NCI-H774 (cell line): ENCODE results near the gene NRXN3.

Source experiments
- DNase-seq: peaks from one replicate; lab custom pipeline; 2025; lab: John Stamatoyannopoulos, UW

The NRXN3 gene

DNA sequence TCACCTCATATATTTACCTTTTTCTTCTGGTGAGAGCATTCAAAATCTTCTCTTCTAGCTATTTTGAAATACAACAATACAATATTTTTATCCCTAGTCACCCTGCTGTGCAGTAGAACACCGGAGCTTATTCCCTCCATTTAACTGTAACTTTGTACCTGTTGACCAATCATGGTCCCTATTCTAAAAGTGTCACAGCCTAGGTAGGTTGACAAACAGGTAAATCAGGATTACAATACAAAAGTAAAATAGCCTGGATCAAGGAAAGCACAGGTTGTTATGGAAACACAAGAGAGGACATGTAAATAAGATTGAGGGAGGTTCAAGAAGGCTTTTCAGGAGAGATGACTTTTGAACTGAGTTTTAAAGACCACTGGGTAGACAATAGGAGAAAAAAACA, 1370.2 kb downstream of the NRXN3 start:
- DNase-seq = no peak

DNA sequence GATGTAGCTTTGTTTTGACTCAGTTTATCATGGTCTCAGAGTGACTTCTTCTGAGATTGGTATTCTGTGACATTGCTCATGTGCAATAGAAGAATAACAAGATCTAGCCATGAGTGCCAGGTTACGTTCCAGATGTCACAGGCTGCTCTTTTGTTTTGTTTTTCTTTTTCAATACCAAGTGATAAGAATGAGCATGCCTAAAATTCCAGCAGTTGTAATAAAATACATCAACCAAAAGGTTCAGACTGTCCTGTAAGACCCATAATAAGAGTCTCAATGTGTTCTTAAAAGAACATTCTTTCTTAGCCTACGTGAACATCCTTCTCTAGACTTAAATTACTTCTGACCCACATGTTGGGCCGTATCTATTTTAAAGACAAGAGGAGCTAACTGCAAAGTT, 1371.9 kb downstream of the NRXN3 start:
- DNase-seq = no peak

DNA sequence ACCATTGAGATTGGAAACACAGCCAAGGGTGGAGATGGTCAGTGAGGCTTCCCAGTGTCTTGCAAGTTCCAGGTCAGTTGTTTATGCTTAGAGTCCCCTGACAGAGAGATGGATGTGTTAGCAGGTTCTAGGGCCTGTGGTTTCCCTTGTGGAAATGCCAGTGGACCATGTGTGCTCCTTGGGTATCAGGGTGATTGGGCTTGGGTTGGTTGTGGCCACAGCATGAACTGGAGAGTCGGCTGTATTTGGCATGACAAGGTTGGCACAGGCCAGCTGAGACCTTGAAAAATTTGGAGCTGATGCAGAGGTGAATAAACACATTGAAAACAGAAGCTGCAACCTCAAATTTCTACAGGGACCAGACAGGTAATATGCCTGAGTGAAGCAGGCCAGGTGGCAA, 1373.2 kb downstream of the NRXN3 start:
- DNase-seq = no peak

DNA sequence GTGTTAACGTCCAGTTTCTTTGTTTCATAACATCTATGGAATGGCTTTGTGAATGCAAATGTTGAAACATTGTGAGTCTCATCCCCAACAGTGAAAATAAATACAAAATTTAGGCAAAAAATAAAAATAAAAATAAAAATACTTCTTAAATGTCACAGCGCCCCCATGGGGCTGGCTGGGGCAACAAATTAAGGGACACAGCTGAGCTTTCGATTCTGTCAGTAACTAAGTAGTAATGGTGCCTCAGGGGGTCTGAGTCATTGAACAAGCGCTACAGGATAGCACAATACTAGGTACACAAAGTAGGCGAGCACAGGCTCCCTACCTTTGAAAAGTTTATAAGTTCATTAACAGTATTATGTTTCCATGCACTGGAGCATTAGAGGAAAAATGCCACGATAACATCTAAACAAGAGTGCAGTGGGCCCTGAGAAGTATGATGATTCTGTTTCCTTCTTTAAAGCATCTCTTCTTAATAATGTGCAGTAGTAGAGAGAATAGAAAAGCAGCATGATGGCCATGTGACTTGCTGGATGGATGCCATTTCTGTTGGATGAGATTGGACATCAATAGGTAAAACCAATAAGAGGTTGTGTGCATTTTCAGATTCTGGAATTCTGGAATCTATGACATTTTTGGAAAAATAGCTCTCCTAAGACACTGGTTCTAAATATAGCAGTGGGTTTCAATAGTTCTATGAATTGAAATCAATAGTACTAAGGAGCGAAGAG, 1374.0 kb downstream of the NRXN3 start:
- DNase-seq = no peak

DNA sequence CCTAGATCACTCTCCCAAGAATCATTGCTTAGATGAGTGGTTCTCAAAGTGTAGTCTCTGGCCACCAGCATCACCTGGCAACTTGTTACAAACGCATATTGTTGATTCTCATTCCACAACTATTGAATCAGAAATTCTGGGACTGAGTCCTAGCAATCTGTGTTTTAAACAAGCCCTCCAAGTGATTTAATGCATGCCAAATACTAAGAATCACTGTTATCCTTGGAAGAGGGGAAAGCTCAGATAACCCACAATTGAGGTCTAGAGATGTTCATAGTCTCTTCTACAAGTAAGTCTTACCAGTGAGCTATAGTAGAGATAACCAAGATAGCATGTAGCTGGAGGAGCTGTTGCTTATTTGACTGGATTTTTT, 1374.5 kb downstream of the NRXN3 start:
- DNase-seq = no peak

DNA sequence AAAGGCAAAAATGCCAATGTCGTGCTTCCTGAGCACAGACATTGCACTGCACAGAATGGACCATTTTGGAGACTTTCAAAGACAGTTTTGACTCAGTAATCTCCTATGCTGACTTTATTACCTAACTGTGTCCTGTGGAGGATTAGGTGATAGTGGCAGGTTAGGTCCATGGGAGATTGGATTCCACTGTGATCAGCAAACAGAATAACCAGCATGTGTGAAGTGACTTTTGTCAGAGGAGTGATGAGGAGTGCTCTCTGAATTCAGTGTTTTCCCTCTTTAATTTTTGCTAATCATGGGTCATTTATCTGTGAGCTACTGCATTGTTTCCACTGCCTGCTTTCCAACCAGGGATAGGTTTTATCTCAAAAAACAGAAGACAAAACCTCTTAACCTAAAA, 1378.7 kb downstream of the NRXN3 start:
- no peak for DNase-seq

DNA sequence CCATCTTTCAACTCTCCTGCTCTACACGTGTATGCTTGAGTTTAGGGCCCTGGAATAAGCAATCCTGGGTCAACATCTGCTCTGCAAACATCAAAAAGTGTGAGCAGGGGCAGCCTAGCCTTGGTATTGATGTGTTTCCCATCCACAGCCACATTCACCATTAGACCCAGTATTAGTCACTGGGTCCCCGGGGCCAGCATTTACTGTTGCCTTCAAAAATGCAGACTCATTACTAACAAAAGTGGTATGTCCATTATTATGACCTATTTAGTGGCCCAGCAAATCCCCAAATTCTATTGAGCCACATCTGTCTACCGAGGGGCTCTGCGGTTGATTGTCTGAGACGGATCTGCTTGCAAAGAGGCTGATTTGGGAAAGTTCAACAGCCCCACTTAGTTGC, 1379.3 kb downstream of the NRXN3 start:
- no peak for DNase-seq

DNA sequence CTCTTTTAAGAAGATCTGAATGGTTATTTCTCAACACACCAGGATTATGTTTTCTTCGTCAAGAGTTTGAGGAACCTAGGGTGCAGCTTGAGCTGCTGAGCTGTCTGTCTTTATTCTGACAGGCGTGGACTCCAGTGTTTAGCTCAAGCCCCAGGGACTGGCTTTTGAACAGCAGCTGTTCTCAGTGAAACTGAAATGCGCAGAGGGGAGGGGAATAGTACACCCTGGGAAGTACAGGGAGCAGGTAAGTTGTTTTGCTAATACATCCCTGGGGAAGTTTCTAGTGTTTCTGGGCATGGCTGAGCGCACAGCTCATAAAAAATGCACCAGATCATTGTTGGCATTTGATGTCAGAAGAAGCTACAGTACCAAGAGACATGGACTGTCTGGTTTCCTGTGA, 1381.3 kb downstream of the NRXN3 start:
- no peak for DNase-seq

DNA sequence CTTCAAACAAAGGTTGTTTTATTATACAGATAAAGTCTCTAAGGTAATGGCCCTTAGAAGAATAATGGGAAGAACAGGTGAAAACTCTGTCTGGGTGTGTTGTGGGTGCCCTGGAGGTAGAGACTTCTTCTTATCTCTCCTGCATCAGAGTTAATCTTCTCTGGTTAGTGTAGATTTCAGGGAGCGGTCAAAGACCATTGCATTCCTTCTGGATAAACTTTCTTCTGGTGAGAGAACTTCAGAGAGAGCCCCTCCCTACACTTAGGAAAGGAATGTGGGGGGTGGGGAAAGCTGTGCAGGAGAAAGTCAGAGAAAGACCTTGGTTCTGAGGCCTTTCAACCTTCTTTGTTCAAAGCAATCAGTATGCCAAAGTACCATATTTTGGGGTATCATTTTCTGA, 1382.6 kb downstream of the NRXN3 start:
- no peak for DNase-seq

DNA sequence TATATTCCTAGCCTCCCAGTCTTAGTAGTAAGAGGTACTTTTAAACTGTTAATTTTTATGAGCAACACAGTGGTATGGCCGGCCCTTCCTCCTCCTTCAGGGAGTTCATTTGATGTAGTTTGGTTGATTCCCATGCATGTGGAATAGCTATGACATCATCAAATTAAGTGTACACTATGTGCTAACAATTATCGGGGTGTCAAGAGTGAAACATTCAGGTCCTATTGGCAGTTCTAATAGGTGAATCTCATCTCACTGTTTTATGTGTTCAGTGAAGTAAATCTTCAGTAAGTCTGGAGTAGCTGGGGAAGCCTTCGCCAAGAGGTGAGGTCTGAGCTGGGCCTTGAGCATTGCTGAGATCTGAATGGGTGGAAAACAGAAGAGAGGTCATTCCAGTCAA, 1384.6 kb downstream of the NRXN3 start:
- DNase-seq = no peak

DNA sequence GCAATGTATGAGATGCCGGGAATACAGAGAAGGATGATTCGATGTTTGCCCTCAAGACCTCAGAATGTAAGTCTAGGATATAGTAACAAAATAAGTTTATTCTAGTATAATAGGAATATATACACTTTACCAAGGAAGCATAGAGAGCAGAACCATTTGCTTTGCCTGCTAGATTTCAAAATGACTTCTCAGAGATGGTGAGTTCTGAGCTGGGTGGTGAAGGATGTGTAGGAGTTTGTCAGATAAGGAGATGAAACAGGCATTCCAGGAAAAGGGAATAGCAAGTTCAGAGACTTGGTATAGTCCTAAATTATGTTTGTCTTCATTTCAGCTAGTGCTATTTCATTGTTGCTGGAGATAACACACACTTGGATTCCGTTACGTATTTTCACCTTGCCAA, 1385.3 kb downstream of the NRXN3 start:
- no peak for DNase-seq

DNA sequence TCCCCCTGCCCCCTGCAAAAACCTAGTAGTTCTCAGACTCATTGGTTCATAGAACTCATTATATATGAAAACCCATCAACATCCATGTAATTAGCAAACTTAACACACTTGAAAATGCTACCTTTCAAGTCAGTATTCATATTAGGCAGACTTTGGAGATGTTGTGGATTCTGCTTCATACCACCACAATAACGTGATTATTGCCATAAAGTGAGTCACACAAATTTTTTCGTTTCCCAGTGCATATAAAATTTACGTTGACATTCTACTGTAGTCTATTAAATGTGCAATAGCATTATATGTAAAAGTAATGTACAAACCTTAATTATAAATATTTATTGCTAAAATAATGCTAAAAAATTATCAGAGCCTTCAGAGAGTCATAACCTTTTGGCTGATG, 1387.1 kb downstream of the NRXN3 start:
- DNase-seq = no peak

DNA sequence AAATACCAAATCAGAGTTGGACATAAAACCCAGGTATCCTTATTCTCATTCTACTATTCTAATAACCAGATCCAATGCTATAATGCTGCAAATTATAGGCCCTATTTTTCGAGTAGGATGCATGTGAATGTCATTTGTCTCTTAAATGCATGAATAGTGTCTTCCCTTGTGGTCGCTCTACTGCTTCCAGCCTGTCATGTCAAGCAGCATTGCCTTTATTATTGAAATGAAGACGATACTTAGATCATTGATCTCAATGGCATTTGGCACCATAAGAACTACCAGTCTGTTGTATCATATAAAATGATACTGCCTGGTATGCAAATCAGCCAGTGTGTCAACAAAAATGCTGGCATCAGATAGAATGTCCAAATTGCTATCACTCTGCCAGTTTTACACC, 1392.0 kb downstream of the NRXN3 start:
- DNase-seq = no peak

DNA sequence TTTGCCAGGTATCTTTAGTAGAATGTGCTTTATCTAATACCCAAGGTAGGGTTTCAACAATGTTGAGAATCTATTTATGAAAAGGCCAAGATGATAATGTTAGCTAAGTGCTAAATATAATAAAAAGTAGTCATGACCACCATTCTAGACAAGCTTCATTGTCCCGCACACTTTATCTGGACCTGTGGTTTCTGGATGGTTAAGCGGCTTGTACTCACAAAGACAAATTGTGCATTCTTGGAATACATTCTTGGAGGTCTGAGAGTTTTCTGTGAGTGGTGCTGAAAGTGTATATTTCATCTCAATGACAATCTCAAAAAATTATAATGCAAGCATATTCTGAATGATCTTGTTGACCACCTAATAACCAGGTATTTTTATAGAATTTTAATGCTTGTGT, 1394.2 kb downstream of the NRXN3 start:
- no peak for DNase-seq

DNA sequence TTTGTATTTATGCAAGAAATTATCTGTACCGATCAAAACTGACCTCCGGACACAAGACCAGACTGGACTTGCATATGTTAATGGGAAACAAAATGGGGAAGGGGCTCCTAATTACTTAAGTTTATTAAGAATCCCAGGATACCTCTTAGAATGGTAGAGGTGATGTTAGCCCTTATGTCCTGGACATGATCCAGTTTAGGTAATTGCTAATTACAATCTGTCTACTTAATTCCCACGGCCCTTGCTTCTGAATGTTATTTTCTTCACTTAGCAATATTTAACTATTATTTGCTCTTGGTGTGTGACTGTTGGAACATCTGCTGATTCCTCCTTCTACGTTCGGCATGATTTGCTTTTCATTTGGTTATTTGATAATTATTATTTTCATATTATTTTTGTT, 1397.1 kb downstream of the NRXN3 start:
- DNase-seq = no peak

DNA sequence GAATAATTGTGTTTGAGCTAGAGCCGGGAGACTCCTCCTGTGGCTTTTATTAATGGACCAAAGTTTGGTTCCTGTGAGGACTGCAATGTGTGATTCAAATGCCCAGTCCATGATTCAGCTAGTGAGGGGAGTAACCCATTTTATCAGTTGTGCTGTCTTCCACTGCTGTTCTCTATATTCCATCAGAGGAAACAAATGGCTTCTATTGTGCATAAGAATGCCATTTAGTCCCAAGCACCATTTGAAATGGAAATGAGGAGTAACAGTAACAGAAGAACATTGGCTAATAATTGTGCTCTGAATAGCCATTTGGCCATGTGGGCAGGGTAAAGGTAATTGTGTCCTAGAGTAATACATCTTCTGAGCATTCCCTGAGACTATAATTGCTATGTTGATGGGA, 1398.4 kb downstream of the NRXN3 start:
- DNase-seq = no peak

DNA sequence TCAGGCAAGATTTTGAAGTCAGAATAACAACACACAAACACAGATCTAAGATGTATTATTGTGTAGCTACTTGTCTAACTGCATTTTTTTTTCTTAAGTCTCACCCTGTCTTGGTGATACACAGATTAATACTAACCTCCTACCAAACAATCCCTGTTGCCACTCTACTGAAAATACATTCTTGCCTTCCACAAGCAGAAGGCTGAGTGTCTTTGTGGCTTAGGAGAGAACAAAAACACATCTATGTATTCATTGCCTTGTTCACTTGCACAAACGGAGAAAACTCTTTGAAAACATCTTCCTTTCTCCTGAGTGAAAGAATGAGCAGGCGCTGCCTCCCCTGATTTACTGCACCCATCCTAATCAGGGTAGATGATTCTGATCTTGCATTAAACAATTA, 1398.9 kb downstream of the NRXN3 start:
- DNase-seq = no peak

DNA sequence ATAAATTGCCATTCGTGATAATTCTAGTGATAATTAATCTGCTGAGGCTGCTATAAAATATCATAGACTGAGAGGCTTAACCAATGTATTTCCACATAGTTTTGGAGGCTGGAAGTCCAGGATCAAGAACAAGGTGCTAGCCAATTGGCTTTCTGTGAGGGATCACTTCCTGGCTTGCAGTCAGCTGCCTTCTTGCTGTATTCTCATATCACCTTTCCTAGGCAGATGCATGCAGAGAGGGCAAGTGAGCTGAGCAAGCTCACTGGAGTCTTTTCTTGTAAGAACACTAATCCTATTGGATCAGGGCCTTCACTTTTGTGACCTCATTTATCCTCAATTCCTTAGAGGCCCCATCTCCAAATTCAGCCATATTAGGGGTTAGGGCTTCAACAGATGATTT, 1400.5 kb downstream of the NRXN3 start:
- DNase-seq = no peak

DNA sequence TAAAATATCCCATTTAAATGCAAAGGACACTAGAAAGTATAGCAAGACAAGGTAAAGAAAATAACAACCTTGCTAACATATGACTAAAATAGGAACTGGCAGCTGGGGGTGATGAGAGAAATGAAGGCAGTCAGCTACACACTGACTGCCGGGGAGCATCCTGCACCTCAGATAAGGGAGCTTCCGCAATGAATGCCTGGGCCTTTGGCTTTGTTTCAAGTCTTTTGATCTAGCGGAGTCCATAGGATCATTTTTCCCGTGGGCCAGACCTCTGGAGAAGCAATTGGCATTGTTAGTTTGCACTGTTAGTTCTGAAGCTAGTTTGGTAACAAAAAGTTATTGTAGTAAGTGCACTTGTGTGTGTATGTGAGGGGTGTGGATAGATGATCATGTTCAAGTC, 1401.2 kb downstream of the NRXN3 start:
- DNase-seq = no peak

DNA sequence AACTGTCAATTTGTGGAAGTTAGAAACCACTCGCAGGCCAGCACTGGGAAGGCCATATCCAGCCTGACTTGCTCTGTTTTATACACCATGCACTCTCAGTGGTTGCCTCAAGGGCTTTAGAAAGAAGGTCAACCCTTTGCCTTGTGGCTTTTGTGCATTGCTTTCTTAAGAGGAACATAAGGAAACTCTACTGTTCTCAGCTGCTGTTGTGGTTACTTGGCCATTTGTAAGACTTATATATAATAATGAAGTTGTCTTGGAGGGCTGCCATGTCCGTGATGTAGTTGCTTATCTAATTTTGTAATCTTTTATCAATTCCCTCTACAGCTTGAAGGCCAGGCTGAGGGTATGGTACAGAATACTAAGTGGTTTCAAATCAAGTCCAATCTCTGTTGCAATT, 1403.3 kb downstream of the NRXN3 start:
- DNase-seq = no peak

DNA sequence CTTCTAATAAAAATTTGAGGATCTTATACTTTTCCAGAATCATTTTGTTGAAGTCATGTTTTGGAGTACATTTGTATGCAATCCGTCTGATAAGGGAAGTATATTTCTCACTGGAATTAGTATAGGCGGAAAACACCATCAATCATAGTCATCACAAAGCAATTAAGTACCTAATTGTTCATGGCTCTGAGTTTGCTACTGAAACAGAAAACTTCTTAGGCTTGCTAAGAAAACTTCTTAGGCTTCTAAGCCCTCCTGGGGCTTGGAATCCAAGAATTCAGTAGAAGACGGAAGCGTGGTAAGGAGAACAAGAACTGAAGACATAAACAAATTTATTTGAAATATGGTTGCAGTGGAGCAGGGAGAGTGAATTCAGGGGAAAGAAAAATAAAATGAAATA, 1404.9 kb downstream of the NRXN3 start:
- DNase-seq = no peak

DNA sequence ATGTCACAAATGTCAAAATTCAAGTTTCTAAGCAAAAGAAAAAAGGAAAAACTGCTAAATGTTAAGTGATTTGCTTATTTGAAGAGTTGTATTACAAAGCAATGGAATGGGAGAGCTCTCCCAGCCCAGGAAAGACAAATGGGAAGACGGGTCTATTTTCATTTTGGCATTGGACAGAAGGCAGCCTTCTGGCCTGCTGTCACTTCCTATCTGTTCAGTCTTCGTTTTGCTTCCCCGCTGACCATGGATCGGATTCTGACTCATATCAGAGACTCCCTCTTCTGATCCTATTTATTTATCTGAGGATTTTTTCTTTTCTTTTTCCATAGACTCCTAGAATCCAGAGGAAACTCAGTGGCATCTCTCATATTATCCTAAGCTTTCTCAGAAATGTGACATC, 1406.3 kb downstream of the NRXN3 start:
- no peak for DNase-seq

DNA sequence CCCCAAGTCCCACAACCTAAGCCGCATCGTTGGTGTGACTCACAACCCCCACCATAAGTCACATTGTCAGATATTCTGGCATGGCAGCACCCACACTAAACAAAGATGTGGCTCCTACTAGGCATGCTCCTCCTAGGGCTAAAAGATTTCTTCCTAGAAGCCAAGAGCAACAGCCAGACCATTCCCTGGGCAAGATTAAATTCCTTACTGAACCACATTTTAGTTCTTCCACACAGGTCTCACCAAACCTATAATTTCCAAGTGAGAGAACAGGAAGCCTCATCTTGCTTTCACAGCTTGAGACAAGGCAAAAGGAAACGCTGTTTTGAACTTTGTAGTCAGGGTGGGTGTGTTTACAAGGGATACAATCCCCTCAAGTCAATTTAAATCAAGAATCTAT, 1408.3 kb downstream of the NRXN3 start:
- DNase-seq = no peak

DNA sequence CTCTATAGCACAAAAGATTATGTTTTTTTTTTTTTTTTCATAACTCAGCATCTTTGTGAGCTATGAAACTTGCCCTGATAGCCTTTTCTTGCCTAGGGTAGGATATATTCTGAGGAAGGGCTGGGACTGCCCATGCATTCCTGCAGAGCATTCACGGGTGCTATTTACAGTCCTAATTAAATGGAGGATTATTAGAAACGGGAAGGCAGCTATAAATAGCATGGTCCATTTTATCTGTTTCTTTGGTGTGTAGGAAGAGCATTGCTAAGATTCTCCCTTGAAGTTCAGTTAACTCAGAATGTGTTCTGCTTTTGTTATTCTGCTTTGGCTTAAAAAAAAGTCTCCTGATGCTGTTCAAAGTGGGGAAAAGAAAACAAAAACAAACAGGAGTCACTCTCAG, 1410.2 kb downstream of the NRXN3 start:
- no peak for DNase-seq

DNA sequence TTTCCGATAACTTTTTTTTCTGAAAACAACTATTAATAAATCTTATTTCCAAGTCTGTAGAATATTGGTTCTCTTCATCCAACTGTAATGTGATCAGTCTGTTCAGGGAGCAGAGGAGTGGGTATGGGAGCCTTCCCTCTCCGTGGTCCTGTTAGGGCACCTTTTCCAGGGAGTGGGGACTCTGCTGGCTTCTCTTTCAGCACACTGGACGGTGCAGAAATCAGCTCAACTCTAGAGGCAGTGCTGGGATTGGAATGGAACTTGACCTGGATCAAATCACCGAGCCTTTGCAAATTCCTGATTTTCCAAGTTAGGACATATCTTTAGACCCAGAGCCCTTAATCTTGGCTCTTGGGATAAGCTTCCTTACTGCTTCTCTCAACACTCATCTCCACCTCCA, 1410.7 kb downstream of the NRXN3 start:
- DNase-seq = no peak
